Fibroblast of upper back skin (primary cell): Measurements from ENCODE around the gene CLIP1.
A peak's percentile ranks its signal among the peaks of the same experiment; 100 is the strongest.
"Not testable (repeated sequence)": the region's sequence is repeated elsewhere in the genome, so short reads cannot be mapped to it uniquely, and the experiment has no call there.

Experiments
- DNase-seq: peaks from one replicate; pipeline ENCODE4 v3.0.0-alpha.2; 2013

Gene CLIP1

GRCh38 chr12:122309564-122310121 is 112.8 kb downstream of the CLIP1 start:
- DNase-seq = no peak

- DNase-seq = peak; percentile 16
These were observed 113.7 kb downstream of the CLIP1 start for GRCh38 chr12:122308811-122309210.

- no peak for DNase-seq
These were observed 116.1 kb downstream of the CLIP1 start for GRCh38 chr12:122306407-122306806.

GRCh38 chr12:122304924-122305323 is 117.5 kb downstream of the CLIP1 start:
- DNase-seq = no peak

GRCh38 chr12:122303068-122303467 is 119.4 kb downstream of the CLIP1 start:
- DNase-seq = no peak

- no peak for DNase-seq
These were observed 124.3 kb downstream of the CLIP1 start for GRCh38 chr12:122298071-122298748.

- no peak for DNase-seq
These were observed 125.0 kb downstream of the CLIP1 start for GRCh38 chr12:122297494-122297893.

- DNase-seq = no peak
These were observed 126.6 kb downstream of the CLIP1 start for GRCh38 chr12:122295877-122296276.

- no peak for DNase-seq
These were observed 129.4 kb downstream of the CLIP1 start for GRCh38 chr12:122293081-122293480.

GRCh38 chr12:122291431-122291830 is 131.0 kb downstream of the CLIP1 start:
- DNase-seq = no peak

- DNase-seq = no peak
These were observed 138.8 kb downstream of the CLIP1 start for GRCh38 chr12:122283680-122284079.

- DNase-seq = peak; percentile 78
These were observed 140.4 kb downstream of the CLIP1 start for GRCh38 chr12:122282061-122282460.

GRCh38 chr12:122276242-122276641 is 146.2 kb downstream of the CLIP1 start:
- DNase-seq = no peak

- no peak for DNase-seq
These were observed 147.0 kb downstream of the CLIP1 start for GRCh38 chr12:122275459-122275858.

GRCh38 chr12:122266230-122266901 is 156.1 kb downstream of the CLIP1 start, which contains the start of gene VPS33A:
Gene VPS33A (minus strand): TSS chr12:122266494. CDS start chr12:122266408, 86 bp downstream.
- peak; percentile 98 for DNase-seq

GRCh38 chr12:122265886-122266229 is 156.6 kb downstream of the CLIP1 start:
- DNase-seq = no peak

- DNase-seq = no peak
These were observed 157.0 kb downstream of the CLIP1 start for GRCh38 chr12:122265476-122265875.

GRCh38 chr12:122260735-122261134 is 161.7 kb downstream of the CLIP1 start:
- not testable (repeated sequence) for DNase-seq

GRCh38 chr12:122258939-122259338 is 163.5 kb downstream of the CLIP1 start:
- DNase-seq = not testable (repeated sequence)

- not testable (repeated sequence) for DNase-seq
These were observed 164.0 kb downstream of the CLIP1 start for GRCh38 chr12:122258462-122258861.

GRCh38 chr12:122250536-122250935 is 171.9 kb downstream of the CLIP1 start:
- no peak for DNase-seq

- DNase-seq = no peak
These were observed 172.4 kb downstream of the CLIP1 start for GRCh38 chr12:122250047-122250446.

GRCh38 chr12:122245553-122245952 is 176.9 kb downstream of the CLIP1 start:
- DNase-seq = no peak
